Erythroblast (primary cell): ENCODE data around the gene NOXA1.
A peak's percentile ranks its signal among the peaks of the same experiment; 100 is the strongest.
"Not testable (repeated sequence)": the region's sequence is repeated elsewhere in the genome, so short reads cannot be mapped to it uniquely, and the experiment has no call there.

Source experiments
- DNase-seq, 2 experiments: peaks; one replicate each; lab custom pipeline; 2025; lab: John Stamatoyannopoulos, UW
- GATA1 ChIP-seq: IDR thresholded peaks from 2 replicates; pipeline ENCODE4 v1.6.1; 2011; ENCODE audit warnings: low read depth, mild to moderate bottlenecking, control low read depth, low read length, moderate library complexity
- POLR2A ChIP-seq: IDR thresholded peaks from 2 replicates; pipeline ENCODE4 v1.6.1; 2011; ENCODE audit warnings: mild to moderate bottlenecking, low read length

The NOXA1 gene

DNA sequence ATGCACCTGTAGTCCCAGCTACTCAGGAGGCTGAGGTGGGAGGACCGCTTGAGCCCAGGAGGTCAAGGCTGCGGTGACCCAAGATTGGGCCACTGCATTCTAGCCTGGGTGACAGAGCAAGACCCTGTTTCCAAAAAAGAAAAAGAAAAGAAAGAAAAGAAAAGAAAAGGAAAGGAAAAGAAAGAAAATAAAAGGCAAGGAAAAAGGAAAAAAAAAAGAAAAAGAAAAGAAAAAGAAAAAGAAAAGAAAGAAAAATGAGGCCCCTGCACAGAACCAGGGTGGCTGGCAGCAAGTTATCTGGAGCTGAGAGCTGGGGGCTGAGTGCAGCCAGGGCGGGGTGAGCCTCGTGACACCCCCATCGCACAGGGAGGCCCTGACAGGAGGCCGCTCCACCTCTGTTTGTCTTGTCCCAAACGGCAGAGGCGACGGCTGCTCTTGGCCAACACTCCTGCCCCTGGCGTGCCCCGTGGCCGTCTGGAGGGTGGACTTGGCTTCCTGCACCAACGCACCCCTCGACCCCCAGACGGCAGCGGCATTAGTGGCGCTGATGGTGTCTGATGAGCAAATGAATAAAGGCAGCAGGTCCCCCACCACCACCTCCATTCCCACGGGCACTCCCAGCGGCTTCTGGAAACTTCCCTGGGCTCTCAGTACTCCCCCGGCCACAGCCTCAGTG, 17.0 kb upstream of the NOXA1 start:
- DNase-seq = peak; percentile 51 to 65
- TF ChIP-seq GATA1 = no peak
- TF ChIP-seq POLR2A = no peak

- TF ChIP-seq POLR2A (no peak), GATA1 (no peak)
- peak; percentile 80 to 86 for DNase-seq
These were observed 16.2 kb upstream of the NOXA1 start for GRCh38 chr9:137406876-137407589.

DNA sequence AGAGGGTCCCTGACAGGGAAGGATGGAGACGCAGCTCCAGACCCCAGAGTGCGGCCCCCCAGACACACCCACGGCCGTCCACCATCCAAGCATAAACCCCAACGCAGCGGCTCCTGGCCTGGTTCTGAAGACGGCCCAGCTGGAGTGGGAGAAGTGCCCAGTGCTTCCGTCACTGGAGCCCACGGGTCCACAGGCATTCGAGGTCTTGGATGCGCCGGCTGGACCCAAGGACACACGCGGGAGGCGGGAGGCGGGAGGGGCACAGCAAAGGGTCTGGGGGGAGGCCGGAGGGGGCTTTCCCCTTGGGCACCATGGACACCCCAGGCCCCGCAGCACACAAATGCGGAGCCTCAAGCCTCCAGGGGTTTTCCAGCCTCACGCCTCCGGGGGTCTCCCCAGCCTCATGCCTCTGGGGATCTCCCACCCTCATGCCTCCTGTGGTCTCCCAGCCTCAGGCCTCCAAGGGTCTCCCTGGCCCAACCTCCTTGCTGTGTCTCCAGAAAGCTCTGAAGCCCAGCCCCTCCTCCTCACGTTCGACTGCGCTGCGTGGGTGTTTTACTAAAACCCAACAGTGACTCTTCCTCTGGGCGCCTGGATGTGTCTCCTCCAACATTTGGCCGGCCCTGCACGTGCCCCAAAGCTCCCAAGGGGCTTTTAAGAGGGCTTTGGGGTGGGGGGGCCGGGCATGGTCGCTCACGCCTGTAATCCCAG, 15.4 kb upstream of the NOXA1 start:
- TF ChIP-seq POLR2A = no peak
- no peak for TF ChIP-seq GATA1
- DNase-seq = no peak

DNA sequence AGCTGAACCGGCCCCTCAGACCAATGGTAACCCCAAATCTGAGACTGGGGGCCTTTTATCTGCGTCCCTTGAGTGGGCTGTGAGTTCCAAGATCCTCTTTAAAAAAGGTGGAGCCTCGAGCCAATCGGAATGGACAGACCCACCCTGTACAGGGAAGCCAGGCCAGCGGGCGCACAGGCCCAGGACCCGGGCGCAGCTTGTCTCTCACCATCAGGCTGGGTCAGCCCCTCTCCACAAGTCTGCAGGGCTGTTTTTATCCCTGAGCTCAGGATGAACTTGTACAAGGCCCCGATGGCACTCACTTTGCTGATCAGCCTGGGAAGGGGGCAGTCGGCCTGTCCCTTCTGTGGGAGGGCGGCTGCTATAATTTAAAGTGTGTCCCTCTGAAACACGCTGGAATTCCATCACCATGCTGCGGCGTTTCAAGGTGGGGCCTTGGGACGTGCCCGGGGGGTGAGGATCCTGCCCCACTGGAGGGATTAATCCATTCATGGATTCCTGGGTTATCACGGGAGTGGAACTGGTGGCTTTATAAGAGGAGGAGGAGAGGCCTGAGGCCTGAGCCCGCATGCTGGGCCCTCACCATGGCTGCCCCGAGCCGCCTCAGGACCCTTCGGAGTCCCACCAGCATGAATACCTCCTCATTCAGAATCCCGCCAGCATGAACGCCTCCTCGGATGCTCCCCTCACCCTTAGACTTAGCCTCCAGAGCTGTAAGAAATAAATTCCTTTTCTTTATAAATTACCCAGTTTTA, 14.4 kb upstream of the NOXA1 start:
- no peak for TF ChIP-seq POLR2A
- TF ChIP-seq GATA1 = no peak
- no peak for DNase-seq

GRCh38 chr9:137409515-137409914, 13.7 kb upstream of the NOXA1 start:
- no peak for DNase-seq
- no peak for TF ChIP-seq GATA1
- no peak for TF ChIP-seq POLR2A

GRCh38 chr9:137410236-137410890, 12.8 kb upstream of the NOXA1 start:
- DNase-seq = not testable (repeated sequence)

DNA sequence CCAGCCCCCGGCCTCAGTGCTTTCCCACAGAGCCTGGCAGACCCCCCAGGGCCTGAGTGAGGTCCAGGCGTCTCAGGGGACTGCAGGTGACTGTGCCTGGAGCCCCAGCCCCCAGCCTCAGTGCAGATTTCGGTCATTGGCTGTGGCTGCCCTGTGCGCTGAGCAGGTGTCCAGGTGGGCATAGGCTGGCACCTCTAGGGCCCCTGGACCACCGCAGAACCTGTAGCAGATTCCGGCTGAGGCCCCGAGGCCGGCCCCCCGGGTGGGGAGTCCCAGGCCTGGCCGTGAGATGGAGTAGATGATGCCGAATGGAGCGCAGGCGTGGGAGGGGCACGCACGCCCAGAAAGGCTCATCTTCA, 12.3 kb upstream of the NOXA1 start:
- TF ChIP-seq GATA1 (no peak), POLR2A (no peak)
- DNase-seq = no peak

DNA sequence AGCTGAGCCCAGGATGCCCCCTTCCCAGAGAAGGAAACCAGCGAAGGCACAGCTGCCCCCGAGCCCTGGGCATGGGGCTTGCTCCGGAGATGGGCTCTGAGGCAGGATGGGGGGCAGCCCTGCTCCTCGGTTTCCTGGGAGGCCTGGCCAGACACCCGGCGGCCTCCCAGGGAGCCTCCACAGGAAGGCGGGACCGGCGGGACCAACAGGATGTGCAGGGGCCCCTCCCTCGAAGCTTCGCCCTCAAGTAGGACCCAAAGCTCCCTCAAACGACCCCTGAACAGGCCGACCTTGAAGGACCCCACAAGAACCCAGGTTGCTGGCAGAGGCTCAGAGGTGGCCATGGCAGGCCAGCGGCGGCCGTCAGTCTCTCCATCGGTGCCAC, 11.9 kb upstream of the NOXA1 start:
- TF ChIP-seq POLR2A = no peak
- TF ChIP-seq GATA1 = no peak
- DNase-seq = no peak

DNA sequence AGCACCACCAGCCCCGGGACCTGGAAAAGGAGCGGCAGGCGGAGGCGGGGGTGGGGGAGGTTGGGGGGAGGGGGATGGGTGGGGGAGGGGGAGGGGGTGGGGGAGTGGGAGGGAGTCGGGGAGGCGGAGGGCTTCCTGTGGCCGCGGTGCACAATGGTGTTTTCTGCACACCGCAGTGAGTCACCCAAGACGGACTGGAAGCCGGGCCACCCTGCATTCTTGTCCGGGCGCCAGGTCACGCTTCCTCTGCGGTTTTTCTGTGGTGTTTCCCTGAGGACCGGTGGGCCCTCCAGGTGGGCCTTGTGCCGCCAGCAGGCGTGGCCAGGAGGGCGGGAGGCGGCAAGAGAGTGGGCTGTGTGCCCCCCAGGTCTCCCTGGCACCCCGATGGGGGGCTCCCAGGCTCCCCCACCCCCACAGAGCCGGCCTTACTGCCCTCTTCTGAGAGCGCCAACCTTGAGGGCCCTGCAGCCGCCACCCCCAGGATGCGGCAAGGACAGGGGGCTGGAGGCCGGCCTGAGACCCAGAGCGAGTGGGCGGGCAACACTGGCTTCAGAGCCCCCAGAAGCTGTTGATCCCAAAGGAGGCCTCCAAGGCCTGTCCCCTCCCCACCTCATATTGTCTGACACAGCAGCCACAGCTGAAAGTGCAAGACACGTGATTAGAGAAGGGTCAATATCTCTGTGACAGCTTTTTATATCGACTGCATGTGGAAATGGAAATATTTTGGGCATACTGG, 11.4 kb upstream of the NOXA1 start:
- peak in 1 of 2 experiments; percentile 12 for DNase-seq
- TF ChIP-seq GATA1 (no peak), POLR2A (no peak)

DNA sequence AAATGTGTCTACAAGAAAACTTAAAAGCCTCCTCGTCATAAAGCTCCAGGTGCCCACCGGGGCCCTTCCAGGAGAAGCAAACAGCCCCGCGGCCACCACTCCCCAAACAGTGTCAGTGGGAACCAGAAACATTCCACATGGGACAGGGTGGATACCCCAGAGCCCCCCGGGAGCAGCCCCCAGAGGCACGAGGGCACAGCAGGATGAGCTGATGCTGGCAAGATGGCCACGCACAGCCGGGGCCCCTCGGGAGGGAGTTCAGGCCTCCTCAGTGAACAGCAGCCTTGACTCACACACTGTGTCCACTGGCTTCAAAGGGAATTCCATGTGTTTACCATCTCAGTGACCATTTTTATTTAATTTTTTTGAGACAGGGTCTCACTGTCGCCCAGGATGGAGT, 10.8 kb upstream of the NOXA1 start:
- DNase-seq = no peak
- no peak for TF ChIP-seq GATA1
- no peak for TF ChIP-seq POLR2A

DNA sequence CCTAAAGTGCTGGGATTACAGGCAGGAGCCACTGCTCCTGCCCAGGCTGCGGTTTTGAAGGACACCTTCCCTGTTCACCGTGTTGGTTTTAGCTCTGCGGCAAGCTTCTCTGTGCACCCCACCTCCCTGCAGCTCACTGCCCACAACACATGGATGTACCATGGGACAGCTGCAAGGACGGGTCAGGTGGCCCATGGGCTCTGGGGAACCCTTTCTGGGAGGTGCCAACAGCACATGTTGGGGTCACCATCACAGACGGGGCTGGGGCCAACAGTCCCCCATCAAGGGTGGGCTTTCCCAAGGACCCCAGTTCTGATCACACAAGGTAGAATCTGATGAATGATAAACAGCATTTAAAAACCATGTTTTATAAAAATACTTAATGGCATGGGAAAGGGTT, 7.7 kb upstream of the NOXA1 start:
- no peak for DNase-seq
- TF ChIP-seq POLR2A (no peak), GATA1 (no peak)

- TF ChIP-seq POLR2A (no peak), GATA1 (no peak)
These were observed 7.1 kb upstream of the NOXA1 start for GRCh38 chr9:137416006-137416562.

GRCh38 chr9:137416563-137417151, 6.5 kb upstream of the NOXA1 start:
- TF ChIP-seq GATA1 = no peak
- no peak for TF ChIP-seq POLR2A
- DNase-seq = no peak

More at GRCh38 chr9:137416006-137416562, 7.1 kb upstream of the NOXA1 start:
- DNase-seq = no peak
